ENCODE data around the gene SAP30BP. TPM values are rescaled to one million over a fixed set of nuclear protein-coding genes. Genes with fewer than 3 reads are reported as not detected.

Gene SAP30BP
- total RNA-seq, 4 donors from 2014 or later = 67.0 to 104 (median 86.3) TPM

GRCh38 chr17:75738218-75738802 lies 71.2 kb downstream of the SAP30BP start:
- H3K4me3 ChIP-seq = no peak overlapping the region
- peak in 1 of 2 donors; percentile 59 for DNase-seq (ENCODE audit: low spot score in 2 of 2)
- TF ChIP-seq EP300 (IDR thresholded peaks at IDR 0.05) (no peak), POLR2AphosphoS5 (IDR thresholded peaks at IDR 0.05) (no peak), POLR2A (IDR thresholded peaks at IDR 0.05) (no peak), CTCF (IDR thresholded peaks at IDR 0.05) (no peak)
- no peaks in the 10 kb centered on the region for H3K4me1 ChIP-seq
- H3K36me3 ChIP-seq = peaks cover 86% of the 10 kb centered on the region
- H3K9me3 ChIP-seq = no peaks in the 10 kb centered on the region
- 69% methylated on average over 11 of the region's 14 CpGs for WGBS
- H3K27me3 ChIP-seq = no peaks in the 10 kb centered on the region
- no peak overlapping the region for H3K27ac ChIP-seq

- no peaks in the 10 kb centered on the region for H3K4me1 ChIP-seq
- no peak for TF ChIP-seq EP300 (IDR thresholded peaks at IDR 0.05)
- TF ChIP-seq CTCF (IDR thresholded peaks at IDR 0.05) = no peak
- no peak for TF ChIP-seq POLR2A (IDR thresholded peaks at IDR 0.05)
- TF ChIP-seq POLR2AphosphoS5 (IDR thresholded peaks at IDR 0.05) = no peak
- H3K27ac ChIP-seq = no peak overlapping the region
- DNase-seq (ENCODE audit: low spot score in 2 of 2) = no peak
- peaks cover 85% of the 10 kb centered on the region for H3K36me3 ChIP-seq
- H3K9me3 ChIP-seq = no peaks in the 10 kb centered on the region
- H3K27me3 ChIP-seq = no peaks in the 10 kb centered on the region
- WGBS = 89% methylated on average over 7 of the region's 7 CpGs
- no peak overlapping the region for H3K4me3 ChIP-seq
Observed at GRCh38 chr17:75739174-75739573, 72.0 kb downstream of the SAP30BP start.

- Histone ChIP-seq H3K4me3 (no peak overlapping the region), H3K27ac (no peak overlapping the region), H3K36me3 (peaks cover 83% of the 10 kb centered on the region), H3K27me3 (no peaks in the 10 kb centered on the region), H3K4me1 (no peaks in the 10 kb centered on the region), H3K9me3 (no peaks in the 10 kb centered on the region)
- no peak for TF ChIP-seq EP300 (IDR thresholded peaks at IDR 0.05)
- no peak for TF ChIP-seq POLR2A (IDR thresholded peaks at IDR 0.05)
- no peak for TF ChIP-seq POLR2AphosphoS5 (IDR thresholded peaks at IDR 0.05)
- no peak for TF ChIP-seq CTCF (IDR thresholded peaks at IDR 0.05)
- peak in 1 of 2 donors; percentile 51 for DNase-seq (ENCODE audit: low spot score in 2 of 2)
- WGBS = 91% methylated on average over 12 of the region's 14 CpGs
Observed at GRCh38 chr17:75739801-75740200, 72.7 kb downstream of the SAP30BP start.

- Histone ChIP-seq H3K4me1 (no peaks in the 10 kb centered on the region), H3K9me3 (no peaks in the 10 kb centered on the region), H3K27ac (no peak overlapping the region), H3K4me3 (no peak overlapping the region), H3K27me3 (no peaks in the 10 kb centered on the region), H3K36me3 (peaks cover 83% of the 10 kb centered on the region)
- TF ChIP-seq POLR2AphosphoS5 (IDR thresholded peaks at IDR 0.05) (no peak), EP300 (IDR thresholded peaks at IDR 0.05) (no peak), CTCF (IDR thresholded peaks at IDR 0.05) (no peak), POLR2A (IDR thresholded peaks at IDR 0.05) (no peak)
- WGBS = 90% methylated on average over 16 of the region's 17 CpGs
- peak in 1 of 2 donors; percentile 66 for DNase-seq (ENCODE audit: low spot score in 2 of 2)
Observed at GRCh38 chr17:75740215-75740614, 73.1 kb downstream of the SAP30BP start.

GRCh38 chr17:75740631-75741077 lies 73.5 kb downstream of the SAP30BP start:
- no peak overlapping the region for H3K4me3 ChIP-seq
- peaks cover 85% of the 10 kb centered on the region for H3K36me3 ChIP-seq
- no peaks in the 10 kb centered on the region for H3K4me1 ChIP-seq
- H3K9me3 ChIP-seq = no peaks in the 10 kb centered on the region
- TF ChIP-seq CTCF (IDR thresholded peaks at IDR 0.05) (no peak), EP300 (IDR thresholded peaks at IDR 0.05) (no peak), POLR2A (IDR thresholded peaks at IDR 0.05) (no peak), POLR2AphosphoS5 (IDR thresholded peaks at IDR 0.05) (no peak)
- H3K27me3 ChIP-seq = no peaks in the 10 kb centered on the region
- peak in 1 of 2 donors; percentile 64 for DNase-seq (ENCODE audit: low spot score in 2 of 2)
- no peak overlapping the region for H3K27ac ChIP-seq
- 79% methylated on average over 5 of the region's 17 CpGs for WGBS

Data from suprapubic skin (tissue), 4 donors.